ENCODE results near the gene CELF1. TPM values are rescaled to one million over a fixed set of nuclear protein-coding genes. Genes with fewer than 3 reads are reported as not detected.

CELF1 gene
- total RNA-seq, 1 donor from 2014 or later: 125 TPM

GRCh38 chr11:47466701-47467250, 86.2 kb downstream of the CELF1 start:
- TF ChIP-seq CTCF (conservative IDR thresholded peaks at IDR 0.05): no peak
- H3K9me3 Mint-ChIP-seq: no peaks in the 10 kb centered on the region
- DNase-seq (ENCODE audit: extremely low spot score, unreplicated experiment): no peak
- H3K27me3 Mint-ChIP-seq: no peaks in the 10 kb centered on the region
- peaks cover 16% of the 10 kb centered on the region for H3K36me3 Mint-ChIP-seq
- H3K27ac Mint-ChIP-seq: peak overlapping the region; percentile 29
- peaks cover 11% of the 10 kb centered on the region for H3K4me1 Mint-ChIP-seq (ENCODE audit: unreplicated experiment)
- no peak overlapping the region for H3K4me3 Mint-ChIP-seq

DNA sequence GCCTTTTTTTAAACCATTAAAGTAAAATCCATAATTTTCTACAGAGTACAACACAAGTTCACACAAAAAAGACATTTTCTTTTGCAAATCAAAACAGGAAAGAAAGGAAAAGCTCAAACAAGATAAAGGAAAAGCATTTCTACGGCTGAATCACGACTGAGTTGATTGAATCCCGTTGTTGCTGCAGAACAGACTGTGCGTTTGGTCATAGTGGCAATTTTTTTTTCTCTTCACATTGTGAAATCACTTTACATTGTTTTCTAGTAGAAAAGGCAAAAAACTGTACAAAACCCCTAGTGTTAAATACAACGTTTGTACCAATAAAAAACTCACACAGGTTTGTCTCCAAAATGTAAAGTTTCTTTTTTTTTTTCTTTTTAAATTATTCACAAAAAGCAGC, 86.7 kb downstream of the CELF1 start:
- Mint-ChIP-seq H3K9me3 (no peaks in the 10 kb centered on the region), H3K4me3 (no peak overlapping the region), H3K4me1 (ENCODE audit: unreplicated experiment) (peaks cover 11% of the 10 kb centered on the region), H3K27me3 (no peaks in the 10 kb centered on the region), H3K27ac (no peak overlapping the region), H3K36me3 (peaks cover 16% of the 10 kb centered on the region)
- DNase-seq (ENCODE audit: extremely low spot score, unreplicated experiment): no peak
- TF ChIP-seq CTCF (conservative IDR thresholded peaks at IDR 0.05): no peak

DNA sequence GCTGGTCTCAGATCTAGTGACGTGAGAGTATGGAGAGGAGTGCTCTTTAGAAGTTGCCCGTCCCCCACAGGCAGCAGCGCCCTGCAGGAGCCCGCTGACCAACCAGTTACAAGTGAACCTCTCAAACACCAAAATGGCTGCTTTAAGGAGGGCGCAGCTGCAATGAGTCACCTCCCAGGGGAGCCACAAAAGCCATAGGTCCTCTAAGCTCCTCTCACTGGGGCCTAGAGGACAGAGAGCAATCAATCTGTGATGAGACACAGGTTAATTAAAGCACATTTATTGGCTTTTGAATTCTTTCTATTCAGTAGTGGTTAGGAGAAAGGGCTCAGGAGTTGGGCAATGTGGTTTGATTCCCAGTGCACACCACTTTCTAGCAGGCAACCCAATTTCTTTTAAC, 88.4 kb downstream of the CELF1 start:
- Mint-ChIP-seq H3K4me3 (no peak overlapping the region), H3K27me3 (no peaks in the 10 kb centered on the region), H3K36me3 (peaks cover 13% of the 10 kb centered on the region), H3K27ac (no peak overlapping the region), H3K9me3 (no peaks in the 10 kb centered on the region), H3K4me1 (ENCODE audit: unreplicated experiment) (peaks cover 9% of the 10 kb centered on the region)
- DNase-seq (ENCODE audit: extremely low spot score, unreplicated experiment): no peak
- TF ChIP-seq CTCF (conservative IDR thresholded peaks at IDR 0.05): no peak

GRCh38 chr11:47461876-47462275, 91.1 kb downstream of the CELF1 start:
- no peak for DNase-seq (ENCODE audit: extremely low spot score, unreplicated experiment)
- Mint-ChIP-seq H3K27me3 (no peaks in the 10 kb centered on the region), H3K4me1 (ENCODE audit: unreplicated experiment) (no peaks in the 10 kb centered on the region), H3K9me3 (no peaks in the 10 kb centered on the region), H3K27ac (no peak overlapping the region), H3K36me3 (peaks cover 4% of the 10 kb centered on the region), H3K4me3 (no peak overlapping the region)
- no peak for TF ChIP-seq CTCF (conservative IDR thresholded peaks at IDR 0.05)

DNA sequence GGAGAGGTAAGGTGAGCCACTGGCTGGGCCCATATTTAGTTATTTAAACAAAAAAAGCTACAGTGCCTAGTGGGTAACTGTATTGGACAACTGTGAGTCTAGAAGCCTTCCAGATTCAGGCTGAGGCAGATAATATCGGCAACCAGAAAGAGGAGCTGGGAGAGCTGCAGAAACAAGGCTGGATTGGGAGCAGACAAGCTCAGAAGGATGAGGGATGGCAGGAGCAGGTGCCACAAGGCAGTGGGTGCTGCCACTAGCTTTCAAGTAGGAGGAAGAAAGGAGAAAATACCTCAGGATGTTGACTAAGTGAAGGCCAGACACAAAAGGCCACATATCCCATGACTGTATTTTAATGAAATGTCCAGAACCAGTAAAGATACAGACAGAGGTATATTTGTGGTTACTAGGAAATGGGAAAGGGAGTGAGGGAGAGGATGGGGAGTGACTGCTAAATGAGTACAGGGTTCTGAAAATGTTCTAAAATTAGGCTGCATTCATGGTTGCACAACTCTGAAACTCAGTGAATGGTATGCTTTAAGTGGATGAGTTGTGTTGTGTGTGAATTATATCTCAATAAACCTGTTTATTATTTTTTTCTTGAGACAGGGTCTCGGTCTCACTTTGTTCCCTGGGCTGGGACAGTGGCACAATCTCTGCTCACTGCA, 92.2 kb downstream of the CELF1 start:
- Mint-ChIP-seq H3K4me1 (ENCODE audit: unreplicated experiment) (no peaks in the 10 kb centered on the region), H3K9me3 (no peaks in the 10 kb centered on the region), H3K27me3 (no peaks in the 10 kb centered on the region), H3K4me3 (no peak overlapping the region), H3K36me3 (peaks cover 4% of the 10 kb centered on the region), H3K27ac (no peak overlapping the region)
- no peak for TF ChIP-seq CTCF (conservative IDR thresholded peaks at IDR 0.05)
- DNase-seq (ENCODE audit: extremely low spot score, unreplicated experiment): no peak
